Measurements from ENCODE around the gene GPR137B. TPM values are rescaled to one million over a fixed set of nuclear protein-coding genes. Genes with fewer than 3 reads are reported as not detected.

Gene GPR137B
- total RNA-seq, 2 experiments from 2014 or later = 8.6 to 9.5 TPM

GRCh38 chr1:236211815-236212214, 69.5 kb downstream of the GPR137B start:
- H3K27me3 Mint-ChIP-seq = no peaks in the 10 kb centered on the region
- CTCF ChIA-PET = no interaction called here
- H3K36me3 Mint-ChIP-seq (ENCODE audit: low read depth) = peaks cover 4% of the 10 kb centered on the region
- no peak overlapping the region for H3K27ac Mint-ChIP-seq
- H3K4me1 Mint-ChIP-seq = no peaks in the 10 kb centered on the region
- H3K4me3 Mint-ChIP-seq = no peak overlapping the region
- POLR2A ChIA-PET = no interaction called here
- DNase-seq = no peak
- H3K9me3 Mint-ChIP-seq = no peaks in the 10 kb centered on the region

GRCh38 chr1:236213534-236213933, 71.2 kb downstream of the GPR137B start:
- Mint-ChIP-seq H3K36me3 (ENCODE audit: low read depth) (peaks cover 4% of the 10 kb centered on the region), H3K27ac (no peak overlapping the region), H3K27me3 (no peaks in the 10 kb centered on the region), H3K4me1 (no peaks in the 10 kb centered on the region), H3K9me3 (no peaks in the 10 kb centered on the region), H3K4me3 (no peak overlapping the region)
- no peak for DNase-seq
- POLR2A ChIA-PET = no interaction called here
- CTCF ChIA-PET = interaction anchor here (0.8 kb wide), 1 partner anchor 239 kb away, joined by 3 read pairs; no protein-coding TSS in a partner anchor

- H3K4me1 Mint-ChIP-seq = no peaks in the 10 kb centered on the region
- POLR2A ChIA-PET = no interaction called here
Measured at GRCh38 chr1:236214761-236215160, 72.4 kb downstream of the GPR137B start.

GRCh38 chr1:236220473-236220872, 78.1 kb downstream of the GPR137B start:
- no peaks in the 10 kb centered on the region for H3K4me1 Mint-ChIP-seq
- no peaks in the 10 kb centered on the region for H3K36me3 Mint-ChIP-seq (ENCODE audit: low read depth)
- ChIA-PET POLR2A (no interaction called here), CTCF (no interaction called here)
- no peak overlapping the region for H3K4me3 Mint-ChIP-seq
- no peaks in the 10 kb centered on the region for H3K9me3 Mint-ChIP-seq
- no peaks in the 10 kb centered on the region for H3K27me3 Mint-ChIP-seq
- DNase-seq = no peak
- no peak overlapping the region for H3K27ac Mint-ChIP-seq

More at GRCh38 chr1:236214761-236215160, 72.4 kb downstream of the GPR137B start:
- H3K9me3 Mint-ChIP-seq = no peaks in the 10 kb centered on the region
- H3K36me3 Mint-ChIP-seq (ENCODE audit: low read depth) = peaks cover 4% of the 10 kb centered on the region
- CTCF ChIA-PET = interaction anchor here (0.5 kb wide), 1 partner anchor 210 kb away, joined by 3 read pairs; no protein-coding TSS in a partner anchor
- DNase-seq = no peak
- H3K27me3 Mint-ChIP-seq = no peaks in the 10 kb centered on the region
- no peak overlapping the region for H3K27ac Mint-ChIP-seq
- no peak overlapping the region for H3K4me3 Mint-ChIP-seq

GRCh38 chr1:236222632-236223031, 80.3 kb downstream of the GPR137B start:
- H3K27me3 Mint-ChIP-seq = no peaks in the 10 kb centered on the region
- H3K9me3 Mint-ChIP-seq = no peaks in the 10 kb centered on the region
- no peak overlapping the region for H3K27ac Mint-ChIP-seq
- DNase-seq = no peak
- H3K4me3 Mint-ChIP-seq = no peak overlapping the region
- no peaks in the 10 kb centered on the region for H3K36me3 Mint-ChIP-seq (ENCODE audit: low read depth)
- H3K4me1 Mint-ChIP-seq = no peaks in the 10 kb centered on the region
- ChIA-PET CTCF (no interaction called here), POLR2A (no interaction called here)

GRCh38 chr1:236228411-236228810, 86.1 kb downstream of the GPR137B start:
- no peaks in the 10 kb centered on the region for H3K4me1 Mint-ChIP-seq
- no peak for DNase-seq

GRCh38 chr1:236235116-236235515, 92.8 kb downstream of the GPR137B start:
- DNase-seq = no peak
- H3K36me3 Mint-ChIP-seq (ENCODE audit: low read depth) = no peaks in the 10 kb centered on the region
- H3K27ac Mint-ChIP-seq = no peak overlapping the region
- H3K4me1 Mint-ChIP-seq = no peaks in the 10 kb centered on the region
- ChIA-PET CTCF (no interaction called here), POLR2A (no interaction called here)
- H3K9me3 Mint-ChIP-seq = no peaks in the 10 kb centered on the region
- no peak overlapping the region for H3K4me3 Mint-ChIP-seq
- no peaks in the 10 kb centered on the region for H3K27me3 Mint-ChIP-seq

More at GRCh38 chr1:236228411-236228810, 86.1 kb downstream of the GPR137B start:
- no peak overlapping the region for H3K27ac Mint-ChIP-seq
- no peaks in the 10 kb centered on the region for H3K9me3 Mint-ChIP-seq
- H3K4me3 Mint-ChIP-seq = no peak overlapping the region
- POLR2A ChIA-PET = no interaction called here
- H3K27me3 Mint-ChIP-seq = no peaks in the 10 kb centered on the region
- no peaks in the 10 kb centered on the region for H3K36me3 Mint-ChIP-seq (ENCODE audit: low read depth)
- CTCF ChIA-PET = no interaction called here

- no peaks in the 10 kb centered on the region for H3K4me1 Mint-ChIP-seq
- CTCF ChIA-PET = interaction anchor here (0.6 kb wide), 2 partner anchors 32 to 300 kb away, joined by 3 to 4 read pairs; no protein-coding TSS in a partner anchor
- POLR2A ChIA-PET = no interaction called here
- no peaks in the 10 kb centered on the region for H3K27me3 Mint-ChIP-seq
- DNase-seq = no peak
- H3K4me3 Mint-ChIP-seq = no peak overlapping the region
- H3K27ac Mint-ChIP-seq = no peak overlapping the region
- no peaks in the 10 kb centered on the region for H3K9me3 Mint-ChIP-seq
- H3K36me3 Mint-ChIP-seq (ENCODE audit: low read depth) = no peaks in the 10 kb centered on the region
Measured at GRCh38 chr1:236239092-236239585, 96.8 kb downstream of the GPR137B start.

- no peak overlapping the region for H3K4me3 Mint-ChIP-seq
- no peak for DNase-seq
- POLR2A ChIA-PET = no interaction called here
- CTCF ChIA-PET = interaction anchor here (0.6 kb wide), 1 partner anchor 17 kb away, joined by 3 read pairs; no protein-coding TSS in a partner anchor
- no peak overlapping the region for H3K27ac Mint-ChIP-seq
- H3K27me3 Mint-ChIP-seq = no peaks in the 10 kb centered on the region
- no peaks in the 10 kb centered on the region for H3K36me3 Mint-ChIP-seq (ENCODE audit: low read depth)
- H3K4me1 Mint-ChIP-seq = no peaks in the 10 kb centered on the region
- no peaks in the 10 kb centered on the region for H3K9me3 Mint-ChIP-seq
Measured at GRCh38 chr1:236240675-236241074, 98.3 kb downstream of the GPR137B start.

GRCh38 chr1:236242568-236242967, 100.2 kb downstream of the GPR137B start:
- H3K4me3 Mint-ChIP-seq = no peak overlapping the region

GRCh38 chr1:236247286-236247685, 104.9 kb downstream of the GPR137B start:
- no peak overlapping the region for H3K4me3 Mint-ChIP-seq
- no peaks in the 10 kb centered on the region for H3K9me3 Mint-ChIP-seq
- POLR2A ChIA-PET = no interaction called here
- H3K27me3 Mint-ChIP-seq = no peaks in the 10 kb centered on the region
- H3K27ac Mint-ChIP-seq = no peak overlapping the region
- no peak for DNase-seq
- CTCF ChIA-PET = no interaction called here
- no peaks in the 10 kb centered on the region for H3K36me3 Mint-ChIP-seq (ENCODE audit: low read depth)
- H3K4me1 Mint-ChIP-seq = no peaks in the 10 kb centered on the region

More at GRCh38 chr1:236242568-236242967, 100.2 kb downstream of the GPR137B start:
- POLR2A ChIA-PET = no interaction called here
- CTCF ChIA-PET = no interaction called here
- Mint-ChIP-seq H3K27ac (no peak overlapping the region), H3K27me3 (no peaks in the 10 kb centered on the region), H3K9me3 (no peaks in the 10 kb centered on the region), H3K4me1 (no peaks in the 10 kb centered on the region), H3K36me3 (ENCODE audit: low read depth) (no peaks in the 10 kb centered on the region)
- no peak for DNase-seq

- Mint-ChIP-seq H3K9me3 (no peaks in the 10 kb centered on the region), H3K4me1 (no peaks in the 10 kb centered on the region)
- DNase-seq = no peak
Measured at GRCh38 chr1:236251587-236251986, 109.2 kb downstream of the GPR137B start.

GRCh38 chr1:236253119-236253518, 110.8 kb downstream of the GPR137B start:
- no peak overlapping the region for H3K27ac Mint-ChIP-seq
- peaks cover 7% of the 10 kb centered on the region for H3K36me3 Mint-ChIP-seq (ENCODE audit: low read depth)
- ChIA-PET CTCF (interaction anchor here (1.2 kb wide), 1 partner anchor 15 kb away, joined by 3 read pairs; no protein-coding TSS in a partner anchor), POLR2A (no interaction called here)
- no peak for DNase-seq
- no peaks in the 10 kb centered on the region for H3K4me1 Mint-ChIP-seq
- H3K4me3 Mint-ChIP-seq = no peak overlapping the region
- peaks cover 6% of the 10 kb centered on the region for H3K9me3 Mint-ChIP-seq
- no peaks in the 10 kb centered on the region for H3K27me3 Mint-ChIP-seq

More at GRCh38 chr1:236251587-236251986, 109.2 kb downstream of the GPR137B start:
- CTCF ChIA-PET = no interaction called here
- Mint-ChIP-seq H3K27ac (no peak overlapping the region), H3K27me3 (no peaks in the 10 kb centered on the region), H3K4me3 (no peak overlapping the region), H3K36me3 (ENCODE audit: low read depth) (no peaks in the 10 kb centered on the region)
- POLR2A ChIA-PET = no interaction called here

- CTCF ChIA-PET = interaction anchor here (1.2 kb wide), 1 partner anchor 16 kb away, joined by 3 read pairs; no protein-coding TSS in a partner anchor
- Mint-ChIP-seq H3K27me3 (no peaks in the 10 kb centered on the region), H3K4me3 (no peak overlapping the region), H3K4me1 (no peaks in the 10 kb centered on the region), H3K36me3 (ENCODE audit: low read depth) (peaks cover 8% of the 10 kb centered on the region), H3K9me3 (peaks cover 10% of the 10 kb centered on the region), H3K27ac (no peak overlapping the region)
- POLR2A ChIA-PET = no interaction called here
- no peak for DNase-seq
Measured at GRCh38 chr1:236253918-236254637, 111.7 kb downstream of the GPR137B start.

Measured in activated CD4-positive, alpha-beta memory T cell treated with anti-CD3 and anti-CD28 coated beads, Interleukin-2, amount 10 ng/mL, durations not matched to agents 7 days and 5 days (primary cell).